Neuronal stem cell (in vitro differentiated cells): ENCODE results near the gene ALDH1L1.

Source experiments
- DNase-seq: peaks from one replicate; pipeline ENCODE4 v3.0.0-alpha.2; 2013; ENCODE audit warnings: low spot score
- H2AFZ ChIP-seq: one replicate; pipeline ENCODE4 v1.6.1; 2013; ENCODE audit warnings: mild to moderate bottlenecking, low read length, inconsistent platforms
- H2AK5ac ChIP-seq: 2 replicates; pipeline ENCODE4 v1.6.1; 2013; ENCODE audit warnings: low read depth, mild to moderate bottlenecking, inconsistent platforms, low read length, moderate library complexity, mixed read lengths
- H2BK120ac ChIP-seq: 2 replicates; pipeline ENCODE4 v1.6.1; 2013; ENCODE audit warnings: low read depth, mild to moderate bottlenecking, inconsistent platforms, low read length, moderate library complexity, mixed read lengths
- H2BK12ac ChIP-seq: one replicate; pipeline ENCODE4 v1.6.1; 2013; ENCODE audit warnings: low read length, inconsistent platforms
- H2BK15ac ChIP-seq: 2 replicates; pipeline ENCODE4 v1.6.1; 2013; ENCODE audit warnings: mild to moderate bottlenecking, low read length, inconsistent platforms, mixed read lengths
- H2BK5ac ChIP-seq: one replicate; pipeline ENCODE4 v1.6.1; 2013; ENCODE audit warnings: inconsistent platforms, mild to moderate bottlenecking, low read length, moderate library complexity
- H3K14ac ChIP-seq: one replicate; pipeline ENCODE4 v1.6.1; 2013; ENCODE audit warnings: low read length, inconsistent platforms
- H3K18ac ChIP-seq: 2 replicates; pipeline ENCODE4 v1.6.1; 2013; ENCODE audit warnings: low read length, inconsistent platforms
- H3K23ac ChIP-seq: 2 replicates; pipeline ENCODE4 v1.6.1; 2013; ENCODE audit warnings: low read depth, mild to moderate bottlenecking, mixed read lengths, low read length, inconsistent platforms; ENCODE audit not compliant: poor library complexity
- H3K27ac ChIP-seq: replicated peaks from 3 replicates; pipeline ENCODE4 v1.5.1; 2013; ENCODE audit warnings: low read length, inconsistent platforms
- H3K27me3 ChIP-seq, 3 experiments: 2 replicates each; pipeline ENCODE4 v1.6.1; 2013; ENCODE audit warnings: low read length in 3 of 3, mild to moderate bottlenecking in 2 of 3, inconsistent platforms in 1 of 3, low read depth in 1 of 3, mixed read lengths in 1 of 3, moderate library complexity in 1 of 3; ENCODE audit not compliant: control insufficient read depth in 3 of 3, insufficient read depth in 3 of 3
- H3K36me3 ChIP-seq, 2 donors: replicated peaks in 1 of 2; 2 replicates each; pipeline ENCODE4 v1.6.1; 2013; ENCODE audit warnings: low read length in 2 of 2; ENCODE audit not compliant: control insufficient read depth in 2 of 2, insufficient read depth in 2 of 2
- H3K4ac ChIP-seq: 2 replicates; pipeline ENCODE4 v1.6.1; 2013; ENCODE audit warnings: inconsistent platforms, mild to moderate bottlenecking, low read length, moderate library complexity
- H3K4me1 ChIP-seq, 2 donors: 1 replicate in 1 of 2; 2 replicates in 1 of 2; pipeline ENCODE4 v1.6.1; 2013; ENCODE audit warnings: low read length in 2 of 2, low read depth in 1 of 2; ENCODE audit not compliant: control insufficient read depth in 2 of 2, insufficient read depth in 1 of 2
- H3K4me2 ChIP-seq: one replicate; pipeline ENCODE4 v1.6.1; 2013; ENCODE audit warnings: mild to moderate bottlenecking, low read length, inconsistent platforms; ENCODE audit not compliant: insufficient read depth, poor library complexity, severe bottlenecking
- H3K4me3 ChIP-seq, 2 donors: 2 replicates each; pipeline ENCODE4 v1.5.1; 2013; ENCODE audit warnings: low read length in 2 of 2, mild to moderate bottlenecking in 2 of 2, inconsistent platforms in 1 of 2, moderate library complexity in 1 of 2
- H3K79me1 ChIP-seq: one replicate; pipeline ENCODE4 v1.6.1; 2013; ENCODE audit warnings: low read depth, mild to moderate bottlenecking, inconsistent platforms, low read length, moderate library complexity
- H3K9ac ChIP-seq: one replicate; pipeline ENCODE4 v1.6.1; 2013; ENCODE audit warnings: mild to moderate bottlenecking, low read depth, low read length, inconsistent platforms; ENCODE audit not compliant: poor library complexity
- H3K9me3 ChIP-seq, 2 donors: replicated peaks in 1 of 2; 2 replicates each; pipeline versions ENCODE3 to v1.6.1; 2013; ENCODE audit warnings: low read length in 2 of 2, mild to moderate bottlenecking in 2 of 2, inconsistent platforms in 1 of 2, low read depth in 1 of 2, mixed read lengths in 1 of 2, moderate library complexity in 1 of 2; ENCODE audit not compliant: control insufficient read depth in 2 of 2, insufficient read depth in 1 of 2
- H4K8ac ChIP-seq: one replicate; pipeline ENCODE4 v1.6.1; 2013; ENCODE audit warnings: low read depth, mild to moderate bottlenecking, inconsistent platforms, low read length, moderate library complexity
- H4K91ac ChIP-seq: one replicate; pipeline ENCODE4 v1.6.1; 2013; ENCODE audit warnings: low read length, low read depth, mild to moderate bottlenecking, inconsistent platforms; ENCODE audit not compliant: poor library complexity
- WGBS, 2 donors: extraction: QIAGEN DNeasy Blood & Tissue Kit; methylation state at CpG; one replicate each; pipeline ENCODE4 v1.1.7; 2013; ENCODE audit warnings: missing lambda C conversion rate in 2 of 2, mixed read lengths in 1 of 2; ENCODE audit not compliant: insufficient read length in 2 of 2, insufficient replicate concordance in 1 of 2; ENCODE audit errors: extremely low coverage in 2 of 2; 5-methylcytosine and 5-hydroxymethylcytosine counted together

The ALDH1L1 gene

GRCh38 chr3:126179825-126180476 lies 435 bp downstream of the ALDH1L1 start:
- no peaks in the 10 kb centered on the region for H3K36me3 ChIP-seq
- H3K27ac ChIP-seq: no peak overlapping the region
- peak overlapping the region; percentile 100 for H3K4me2 ChIP-seq
- no CpG with 5 or more reads among the region's 47 CpGs for WGBS, 2 donors
- H3K4ac ChIP-seq: no peak overlapping the region
- H3K9me3 ChIP-seq: peaks cover 0 to 4% of the 10 kb centered on the region in 2 donors
- no peak overlapping the region for H3K14ac ChIP-seq
- no peak overlapping the region for H2AK5ac ChIP-seq
- H3K18ac ChIP-seq: peak overlapping the region; percentile 35
- peak overlapping the region; percentile 29 to 75 for H3K4me3 ChIP-seq
- no peak overlapping the region for H2BK15ac ChIP-seq
- no peak overlapping the region for H4K91ac ChIP-seq
- DNase-seq: peak; percentile 42
- H2BK12ac ChIP-seq: no peak overlapping the region
- peaks cover 0 to 8% of the 10 kb centered on the region in 2 donors for H3K4me1 ChIP-seq
- H2BK120ac ChIP-seq: no peak overlapping the region
- H2BK5ac ChIP-seq: no peak overlapping the region
- H3K9ac ChIP-seq: no peak overlapping the region
- H3K23ac ChIP-seq: no peak overlapping the region
- H3K79me1 ChIP-seq: no peaks in the 10 kb centered on the region
- H3K27me3 ChIP-seq: peaks cover 0 to 65% (median 14%) of the 10 kb centered on the region in 3 experiments
- H4K8ac ChIP-seq: no peak overlapping the region
- peak overlapping the region; percentile 91 for H2AFZ ChIP-seq

GRCh38 chr3:126170073-126170777 lies 10.2 kb downstream of the ALDH1L1 start:
- Histone ChIP-seq H3K79me1 (no peaks in the 10 kb centered on the region), H4K8ac (no peak overlapping the region), H3K27me3 (peaks cover 0 to 9% (median 0%) of the 10 kb centered on the region in 3 experiments), H3K4me2 (no peak overlapping the region), H3K4me3 (no peak overlapping the region), H3K14ac (no peak overlapping the region), H3K23ac (no peak overlapping the region), H4K91ac (no peak overlapping the region), H3K27ac (no peak overlapping the region), H3K4ac (no peak overlapping the region), H2BK5ac (no peak overlapping the region), H2AFZ (peak overlapping the region; percentile 27), H3K9ac (no peak overlapping the region), H3K18ac (no peak overlapping the region), H3K4me1 (peaks cover 0 to 1% of the 10 kb centered on the region in 2 donors), H2AK5ac (no peak overlapping the region), H3K9me3 (no peaks in the 10 kb centered on the region), H3K36me3 (no peaks in the 10 kb centered on the region), H2BK12ac (no peak overlapping the region), H2BK15ac (no peak overlapping the region), H2BK120ac (no peak overlapping the region)
- DNase-seq: no peak
- no CpG with 5 or more reads among the region's 8 CpGs for WGBS, 2 donors

- Histone ChIP-seq H2BK5ac (no peak overlapping the region), H3K14ac (no peak overlapping the region), H2AFZ (no peak overlapping the region), H2AK5ac (no peak overlapping the region), H3K4me2 (no peak overlapping the region), H3K9me3 (peaks cover 0 to 2% of the 10 kb centered on the region in 2 donors), H3K18ac (no peak overlapping the region), H3K27me3 (peaks cover 0 to 6% (median 0%) of the 10 kb centered on the region in 3 experiments), H4K8ac (no peak overlapping the region), H3K4ac (no peak overlapping the region), H2BK12ac (no peak overlapping the region), H3K23ac (no peak overlapping the region), H4K91ac (no peak overlapping the region), H3K4me3 (no peak overlapping the region), H3K36me3 (no peaks in the 10 kb centered on the region), H3K9ac (no peak overlapping the region), H3K79me1 (no peaks in the 10 kb centered on the region), H3K4me1 (peaks cover 0 to 1% of the 10 kb centered on the region in 2 donors), H3K27ac (no peak overlapping the region), H2BK15ac (no peak overlapping the region), H2BK120ac (no peak overlapping the region)
- no peak for DNase-seq
- no CpG with 5 or more reads among the region's 4 CpGs for WGBS, 2 donors
Observed at GRCh38 chr3:126167566-126167965, 12.8 kb downstream of the ALDH1L1 start.

GRCh38 chr3:126166009-126166408 lies 14.4 kb downstream of the ALDH1L1 start:
- Histone ChIP-seq H3K18ac (no peak overlapping the region), H3K27me3 (no peaks in the 10 kb centered on the region), H2BK12ac (no peak overlapping the region), H3K23ac (no peak overlapping the region), H2AFZ (no peak overlapping the region), H4K91ac (no peak overlapping the region), H3K9ac (no peak overlapping the region), H3K14ac (no peak overlapping the region), H4K8ac (no peak overlapping the region), H3K27ac (no peak overlapping the region), H2BK5ac (no peak overlapping the region), H2BK120ac (no peak overlapping the region), H3K9me3 (peaks cover 0 to 2% of the 10 kb centered on the region in 2 donors), H2BK15ac (no peak overlapping the region), H2AK5ac (no peak overlapping the region), H3K4me1 (peaks cover 0 to 1% of the 10 kb centered on the region in 2 donors), H3K4me3 (no peak overlapping the region), H3K4me2 (no peak overlapping the region), H3K36me3 (no peaks in the 10 kb centered on the region), H3K4ac (no peak overlapping the region), H3K79me1 (no peaks in the 10 kb centered on the region)
- no peak for DNase-seq
- WGBS, 2 donors: no CpG with 5 or more reads among the region's 6 CpGs
